GM21447 (cell line): ENCODE measurements around the gene TTC39C.

Experiments
- ATAC-seq: cut with Tn5 transposase; IDR thresholded peaks from one replicate; pipeline ENCODE4 v1.9.1; 2021; ENCODE audit not compliant: unreplicated experiment

The TTC39C gene

GRCh38 chr18:24014062-24014985 is at the start of gene TTC39C:
Gene TTC39C, plus strand, starts transcription at chr18:24014754. Its CDS starts 118 bp downstream, at chr18:24014872.
- peak; percentile 30 for ATAC-seq

GRCh38 chr18:23966909-23967308 is 47.6 kb upstream of the TTC39C start:
- ATAC-seq, result no peak

GRCh38 chr18:23967321-23968089 is 47.0 kb upstream of the TTC39C start:
- ATAC-seq, result peak; percentile 69

- no peak for ATAC-seq
Measured at GRCh38 chr18:23968638-23969604, 45.6 kb upstream of the TTC39C start.

GRCh38 chr18:23969664-23970063 is 44.9 kb upstream of the TTC39C start:
- ATAC-seq, result no peak

GRCh38 chr18:23970161-23971096 is 44.1 kb upstream of the TTC39C start:
- ATAC-seq, result no peak

- ATAC-seq, result no peak
Measured at GRCh38 chr18:23971097-23971440, 43.5 kb upstream of the TTC39C start.

GRCh38 chr18:23971666-23972230 is 42.8 kb upstream of the TTC39C start:
- ATAC-seq, result no peak

GRCh38 chr18:23972453-23972852 is 42.1 kb upstream of the TTC39C start:
- ATAC-seq, result no peak

GRCh38 chr18:23977103-23977502 is 37.5 kb upstream of the TTC39C start:
- ATAC-seq, result no peak

GRCh38 chr18:23977719-23978483 is 36.7 kb upstream of the TTC39C start:
- no peak for ATAC-seq

GRCh38 chr18:23981369-23981980 is 33.1 kb upstream of the TTC39C start:
- peak; percentile 96 for ATAC-seq

- ATAC-seq, result no peak
Measured at GRCh38 chr18:23982155-23983079, 32.1 kb upstream of the TTC39C start.

GRCh38 chr18:23983112-23983511 is 31.4 kb upstream of the TTC39C start:
- ATAC-seq, result no peak

GRCh38 chr18:23986600-23987359 is 27.8 kb upstream of the TTC39C start:
- ATAC-seq, result peak; percentile 70
